Naive thymus-derived CD4-positive, alpha-beta T cell (primary cell): ENCODE results near the gene A4GALT. TPM values are rescaled to one million over a fixed set of nuclear protein-coding genes. Genes with fewer than 3 reads are reported as not detected.

Source experiments
- ATAC-seq: fragments of 150-1000 bp; cut with Tn5 transposase; 2 replicates; pipeline ENCODE4 v1.10.0; 2021; ENCODE audit warnings: mild to moderate bottlenecking, moderate library complexity
- CTCF ChIA-PET: fragments of 350-600 bp; sonication (Branson Sonifier 250); formaldehyde crosslinking; loops from one replicate; lab custom pipeline; 2021; ENCODE audit warnings: antibody characterized with exemption; lab: Charles Lee
- POLR2A ChIA-PET: fragments of 350-600 bp; sonication (Branson Sonifier 250); formaldehyde crosslinking; loops from one replicate; lab custom pipeline; 2021; ENCODE audit warnings: antibody characterized with exemption, inconsistent platforms; lab: Charles Lee
- DNase-seq, 9 donors: peaks; one replicate each; pipeline versions ENCODE4 v3.0.0 to v3.0.0-alpha.2; 2020 to 2022; ENCODE audit warnings: mixed read lengths in 1 of 9
- H3K27ac ChIP-seq: one replicate; pipeline ENCODE4 v1.7.0; 2013; ENCODE audit warnings: mild to moderate bottlenecking, low read depth, low read length, moderate library complexity
- H3K27me3 ChIP-seq, 2 donors: one replicate each; pipeline ENCODE4 v1.7.0; 2013; ENCODE audit warnings: low read length in 2 of 2, mild to moderate bottlenecking in 2 of 2, moderate library complexity in 2 of 2; ENCODE audit not compliant: control insufficient read depth in 2 of 2, insufficient read depth in 2 of 2
- H3K36me3 ChIP-seq, 3 experiments: 1 replicate in 2 of 3; 2 replicates in 1 of 3; pipeline ENCODE4 v1.7.0; 2013; ENCODE audit warnings: low read length in 3 of 3, mild to moderate bottlenecking in 3 of 3, moderate library complexity in 1 of 3; ENCODE audit not compliant: insufficient read depth in 3 of 3, control insufficient read depth in 2 of 3
- H3K4me1 ChIP-seq, 2 donors: one replicate each; pipeline ENCODE4 v1.7.0; 2013; ENCODE audit warnings: low read length in 2 of 2, mild to moderate bottlenecking in 2 of 2, moderate library complexity in 1 of 2; ENCODE audit not compliant: control insufficient read depth in 2 of 2, insufficient read depth in 2 of 2
- H3K4me3 ChIP-seq: 2 replicates; pipeline ENCODE4 v1.7.0; 2013; ENCODE audit warnings: mild to moderate bottlenecking, low read length
- H3K9me3 ChIP-seq, 3 experiments: 1 replicate in 2 of 3; 2 replicates in 1 of 3; pipeline ENCODE4 v1.7.0; 2013; ENCODE audit warnings: low read length in 3 of 3; ENCODE audit not compliant: control insufficient read depth in 2 of 3
- H3K27ac Mint-ChIP-seq, 9 donors: one replicate each; pipeline ENCODE4 v1.8.0; 2020 to 2022; ENCODE audit warnings: mixed read lengths in 9 of 9, mild to moderate bottlenecking in 8 of 9, moderate library complexity in 5 of 9, inconsistent platforms in 2 of 9
- H3K27me3 Mint-ChIP-seq, 5 donors: one replicate each; pipeline ENCODE4 v1.8.0; 2021 to 2022; ENCODE audit warnings: mixed read lengths in 5 of 5, mild to moderate bottlenecking in 1 of 5
- H3K36me3 Mint-ChIP-seq, 5 donors: one replicate each; pipeline ENCODE4 v1.8.0; 2020 to 2022; ENCODE audit warnings: mixed read lengths in 5 of 5, mild to moderate bottlenecking in 3 of 5, inconsistent platforms in 1 of 5
- H3K4me1 Mint-ChIP-seq, 7 donors: one replicate each; pipeline ENCODE4 v1.8.0; 2020 to 2022; ENCODE audit warnings: mixed read lengths in 7 of 7, mild to moderate bottlenecking in 3 of 7, inconsistent platforms in 1 of 7
- H3K4me3 Mint-ChIP-seq, 10 donors: one replicate each; pipeline ENCODE4 v1.8.0; 2020 to 2022; ENCODE audit warnings: mild to moderate bottlenecking in 10 of 10, mixed read lengths in 10 of 10, moderate library complexity in 6 of 10, inconsistent platforms in 2 of 10
- H3K9me3 Mint-ChIP-seq, 11 donors: one replicate each; pipeline ENCODE4 v1.8.0; 2020 to 2022; ENCODE audit warnings: mixed read lengths in 11 of 11, mild to moderate bottlenecking in 4 of 11, inconsistent platforms in 1 of 11, moderate library complexity in 1 of 11
- intact Hi-C, 2 donors: fragments of 100-400 bp; cut with micrococcal nuclease; formaldehyde crosslinking; loops; one replicate each; pipeline ENCODE4 v1.15.1; 2023
- polyA plus RNA-seq, 2 donors: library from polyadenylated mRNA; unstranded; fragments of 300-500 nt; fragmentation: Illumina TruSeq; gene quantifications; one replicate each; pipeline ENCODE4 v1.2.3, GENCODE V29; 2021
- total RNA-seq, 6 experiments: library from RNA in 5 of 6; stranded (reverse) in 5 of 6; gene quantifications; 1 replicate in 5 of 6; 2 replicates in 1 of 6; pipeline ENCODE4 v1.2.3 and lab custom pipeline; 2021 to 2026

A4GALT gene
- total and polyA plus RNA-seq, 7 experiments from 2014 or later, result not detected

DNA sequence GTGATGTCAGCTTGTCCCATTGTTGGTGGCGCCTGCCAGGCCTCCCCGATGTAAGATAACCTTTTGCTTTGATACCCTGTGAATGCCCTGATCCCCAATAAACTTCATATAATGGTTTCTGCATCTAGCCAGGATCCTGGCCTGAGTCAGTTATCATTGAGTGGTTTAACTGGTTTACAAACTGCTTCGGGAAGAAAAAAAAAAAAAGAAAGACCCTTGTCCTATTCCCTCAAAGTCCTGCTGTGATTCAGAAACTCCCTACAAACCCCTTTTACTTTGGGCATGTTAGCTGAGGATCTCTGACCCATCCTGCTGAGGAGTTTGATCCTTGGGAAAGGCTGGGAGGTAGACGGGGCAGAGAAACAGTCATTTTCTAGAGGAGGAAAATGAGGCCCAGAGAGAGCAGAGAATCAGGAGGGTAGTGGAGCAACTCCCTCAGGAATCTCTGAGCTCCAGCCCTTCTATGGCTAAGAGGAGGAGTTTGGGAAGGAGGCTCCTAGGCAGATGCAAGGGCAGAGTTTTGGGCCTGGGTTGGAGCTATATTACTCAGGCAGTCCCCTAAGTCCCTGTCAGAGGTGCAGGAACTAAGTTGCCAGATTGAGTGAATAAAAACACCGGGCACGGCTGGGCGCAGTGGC lies 66.1 kb downstream of the A4GALT start:
- H3K4me3 ChIP-seq, result no peak overlapping the region
- peaks cover 0 to 5% (median 0%) of the 10 kb centered on the region in 5 donors for H3K27me3 Mint-ChIP-seq
- no peaks in the 10 kb centered on the region for H3K9me3 ChIP-seq
- no peak overlapping the region for H3K27ac ChIP-seq
- no peaks in the 10 kb centered on the region for H3K36me3 Mint-ChIP-seq
- POLR2A ChIA-PET, result interaction anchor here (0.7 kb wide), 1 partner anchor 28 kb away, joined by 3 read pairs; no protein-coding TSS in a partner anchor
- H3K4me3 Mint-ChIP-seq, result peak overlapping the region in 2 of 10 donors; percentile 36 to 41
- no peak overlapping the region for H3K27ac Mint-ChIP-seq
- CTCF ChIA-PET, result interaction anchor here (1.0 to 1.7 kb wide), 2 partner anchors 9 to 29 kb away, joined by 3 read pairs; no protein-coding TSS in a partner anchor
- H3K36me3 ChIP-seq, result no peaks in the 10 kb centered on the region
- ATAC-seq (no peak), DNase-seq (no peak)
- peaks cover 0 to 1% (median 0%) of the 10 kb centered on the region in 7 donors for H3K4me1 Mint-ChIP-seq
- intact Hi-C loops, result loop anchor here in 1 of 2 donors (5.0 kb wide), 1 partner anchor 533 kb away; the partner anchor contains the start of gene TTLL12
- H3K4me1 ChIP-seq, result peaks cover 0 to 3% of the 10 kb centered on the region in 2 donors
- no peaks in the 10 kb centered on the region for H3K9me3 Mint-ChIP-seq
- H3K27me3 ChIP-seq, result no peaks in the 10 kb centered on the region

DNA sequence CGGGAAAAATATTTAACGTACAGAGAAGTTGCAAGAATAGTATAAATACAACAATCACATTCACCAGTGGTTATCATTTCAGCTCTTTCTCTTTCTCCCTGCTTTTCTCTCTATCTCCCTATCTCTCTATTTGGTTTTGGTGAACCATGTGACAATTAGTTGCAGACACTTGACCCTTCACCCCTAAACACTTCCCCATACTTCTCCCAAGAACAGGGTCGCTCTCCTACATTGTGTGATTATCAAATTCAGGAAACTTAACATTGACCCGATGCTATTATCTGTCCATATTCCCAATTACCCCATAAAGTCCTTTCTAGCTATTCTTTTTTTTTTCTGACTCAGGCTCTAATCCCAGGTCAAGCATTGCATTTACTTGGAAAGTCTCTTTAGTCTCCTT lies 66.7 kb downstream of the A4GALT start:
- peaks cover 0 to 1% (median 0%) of the 10 kb centered on the region in 7 donors for H3K4me1 Mint-ChIP-seq
- no peak overlapping the region for H3K27ac ChIP-seq
- intact Hi-C loops, result loop anchor here in 1 of 2 donors (5.0 kb wide), 1 partner anchor 533 kb away; the partner anchor contains the start of gene TTLL12
- H3K9me3 ChIP-seq, result no peaks in the 10 kb centered on the region
- ChIA-PET CTCF (interaction anchor here (0.6 to 1.7 kb wide), 3 partner anchors 9 to 836 kb away, joined by 3 read pairs; no protein-coding TSS in a partner anchor), POLR2A (interaction anchor here (0.7 to 1.5 kb wide), 2 partner anchors 28 to 39 kb away, joined by 3 to 7 read pairs; partner anchors contain the start of gene POLDIP3)
- peak overlapping the region in 1 of 9 donors; percentile 28 for H3K27ac Mint-ChIP-seq
- H3K36me3 ChIP-seq, result no peaks in the 10 kb centered on the region
- H3K9me3 Mint-ChIP-seq, result no peaks in the 10 kb centered on the region
- no peak overlapping the region for H3K4me3 ChIP-seq
- DNase-seq (no peak), ATAC-seq (no peak)
- peaks cover 0 to 3% of the 10 kb centered on the region in 2 donors for H3K4me1 ChIP-seq
- no peaks in the 10 kb centered on the region for H3K36me3 Mint-ChIP-seq
- H3K27me3 Mint-ChIP-seq, result peaks cover 0 to 5% (median 0%) of the 10 kb centered on the region in 5 donors
- H3K4me3 Mint-ChIP-seq, result peak overlapping the region in 3 of 10 donors; percentile 0 to 54 (median 36)
- H3K27me3 ChIP-seq, result no peaks in the 10 kb centered on the region

DNA sequence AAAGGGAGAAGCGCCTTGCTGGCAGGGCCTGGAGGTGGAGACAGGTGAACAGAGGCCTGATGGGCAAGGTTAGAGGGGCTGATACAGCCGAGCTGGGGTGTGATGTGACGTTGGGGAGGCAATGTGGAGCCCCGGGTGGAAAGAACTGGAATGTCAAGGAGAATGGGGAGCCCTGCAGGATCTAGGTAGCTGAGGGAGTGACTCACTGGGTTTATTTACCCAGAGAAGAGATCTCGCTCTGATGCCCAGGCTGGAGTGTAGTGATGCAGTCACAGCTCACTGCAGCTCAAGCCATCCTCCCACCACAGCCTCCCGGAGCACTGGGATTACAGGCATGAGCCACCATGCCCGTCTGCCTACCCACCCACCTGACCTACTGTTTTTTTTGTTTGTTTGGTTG lies 69.5 kb downstream of the A4GALT start:
- CTCF ChIA-PET, result no interaction called here
- peak overlapping the region in 7 of 10 donors; percentile 10 to 98 (median 32) for H3K4me3 Mint-ChIP-seq
- peaks cover 0 to 24% (median 17%) of the 10 kb centered on the region in 7 donors for H3K4me1 Mint-ChIP-seq

DNA sequence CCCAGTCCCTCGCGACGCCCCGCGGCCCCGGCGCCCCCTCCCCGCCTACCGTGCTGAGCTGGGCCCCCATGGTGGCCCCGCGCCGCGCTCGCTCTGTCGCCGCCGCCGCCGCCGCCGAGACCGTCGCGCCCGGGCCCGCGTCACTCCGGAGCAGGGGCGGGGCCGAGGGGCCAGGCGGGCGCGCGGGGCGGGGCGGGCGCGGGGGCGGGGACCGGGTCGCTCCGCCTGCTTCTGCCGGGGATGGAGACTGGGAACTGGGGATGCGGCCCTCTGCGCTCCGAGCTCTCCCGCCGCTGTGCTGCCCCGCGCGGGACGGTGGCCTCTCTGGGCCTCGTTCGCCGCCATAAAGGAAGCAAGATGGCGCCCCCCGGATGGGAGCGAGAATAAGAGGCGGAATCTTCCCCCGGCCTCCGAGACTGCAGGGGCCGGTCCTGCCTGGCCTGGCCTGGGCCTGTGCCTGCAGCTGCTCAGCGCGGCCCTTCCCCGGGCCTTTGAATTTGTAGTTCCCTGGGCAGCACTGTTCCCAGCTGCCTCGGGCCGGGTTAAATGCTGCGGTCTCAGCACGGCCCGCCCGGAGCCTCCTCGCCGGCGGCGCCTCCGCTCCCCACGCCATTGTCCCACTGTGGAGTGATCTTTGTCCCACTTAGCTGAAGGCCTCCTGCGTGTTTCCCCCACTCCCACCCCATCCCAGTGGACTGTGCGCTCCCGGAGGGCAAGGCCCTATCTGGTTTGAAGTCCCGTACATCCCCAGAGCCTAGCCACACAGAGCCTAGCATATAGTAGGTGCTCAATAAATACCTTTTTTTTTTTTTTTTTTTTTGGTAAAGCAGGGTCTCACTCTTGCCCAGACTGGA lies 71.2 kb downstream of the A4GALT start, which contains the start of gene CYB5R3:
TSS of gene CYB5R3 (minus strand) at position 147 of the 854 bp plus-strand sequence. CDS start at position 70, 77 bp downstream.
- peak within 1 kb of the TSS; percentile 84 for H3K27ac ChIP-seq
- Mint-ChIP-seq H3K27ac (peak within 1 kb of the TSS; percentile 91 to 100 (median 98)), H3K9me3 (peaks cover 0 to 4% (median 0%) of the 10 kb centered on the region in 11 donors), H3K4me1 (peaks cover 7 to 38% (median 28%) of the 10 kb centered on the region in 7 donors), H3K27me3 (peaks cover 0 to 2% (median 0%) of the 10 kb centered on the region in 5 donors), H3K36me3 (peaks cover 0 to 1% (median 0%) of the 10 kb centered on the region in 5 donors), H3K4me3 (peak within 1 kb of the TSS; percentile 91 to 100 (median 98))
- peaks cover 11 to 16% of the 10 kb centered on the region in 2 donors for H3K4me1 ChIP-seq
- H3K4me3 ChIP-seq, result peak within 1 kb of the TSS; percentile 77
- H3K9me3 ChIP-seq, result no peaks in the 10 kb centered on the region
- ChIA-PET POLR2A (interaction anchor here (0.6 to 3.5 kb wide), 8 partner anchors 10 to 651 kb away, joined by 3 to 19 read pairs (median 4); partner anchors contain the start of genes POLDIP3 and WBP2NL), CTCF (interaction anchor here (1.2 to 1.5 kb wide), 2 partner anchors 14 to 28 kb away, joined by 3 to 5 read pairs; no protein-coding TSS in a partner anchor)
- ATAC-seq (peak; percentile 89), DNase-seq (peak; percentile 59 to 84 (median 76))
- peaks cover 0 to 4% (median 0%) of the 10 kb centered on the region in 3 experiments for H3K36me3 ChIP-seq
- intact Hi-C loops, result loop anchor here (1.0 to 5.0 kb wide), 6 partner anchors 13 to 538 kb away; partner anchors contain the start of genes POLDIP3 (in 1 of the 2) and TTLL12 (in 1 of the 2)
- H3K27me3 ChIP-seq, result no peaks in the 10 kb centered on the region

More for the DNA sequence above, 69.5 kb downstream of the A4GALT start:
- POLR2A ChIA-PET, result no interaction called here
- Mint-ChIP-seq H3K27me3 (peaks cover 0 to 5% (median 0%) of the 10 kb centered on the region in 5 donors), H3K9me3 (peaks cover 0 to 4% (median 0%) of the 10 kb centered on the region in 11 donors), H3K27ac (peak overlapping the region in 5 of 9 donors; percentile 23 to 89 (median 57)), H3K36me3 (peaks cover 0 to 1% (median 0%) of the 10 kb centered on the region in 5 donors)
- intact Hi-C loops, result loop anchor here in 1 of 2 donors (5.0 kb wide), 1 partner anchor 536 kb away; the partner anchor contains the start of gene TTLL12
- Histone ChIP-seq H3K27me3 (no peaks in the 10 kb centered on the region), H3K27ac (no peak overlapping the region), H3K4me1 (peaks cover 11 to 16% of the 10 kb centered on the region in 2 donors), H3K9me3 (no peaks in the 10 kb centered on the region), H3K4me3 (no peak overlapping the region), H3K36me3 (peaks cover 0 to 4% (median 0%) of the 10 kb centered on the region in 3 experiments)
- ATAC-seq (no peak), DNase-seq (no peak)

DNA sequence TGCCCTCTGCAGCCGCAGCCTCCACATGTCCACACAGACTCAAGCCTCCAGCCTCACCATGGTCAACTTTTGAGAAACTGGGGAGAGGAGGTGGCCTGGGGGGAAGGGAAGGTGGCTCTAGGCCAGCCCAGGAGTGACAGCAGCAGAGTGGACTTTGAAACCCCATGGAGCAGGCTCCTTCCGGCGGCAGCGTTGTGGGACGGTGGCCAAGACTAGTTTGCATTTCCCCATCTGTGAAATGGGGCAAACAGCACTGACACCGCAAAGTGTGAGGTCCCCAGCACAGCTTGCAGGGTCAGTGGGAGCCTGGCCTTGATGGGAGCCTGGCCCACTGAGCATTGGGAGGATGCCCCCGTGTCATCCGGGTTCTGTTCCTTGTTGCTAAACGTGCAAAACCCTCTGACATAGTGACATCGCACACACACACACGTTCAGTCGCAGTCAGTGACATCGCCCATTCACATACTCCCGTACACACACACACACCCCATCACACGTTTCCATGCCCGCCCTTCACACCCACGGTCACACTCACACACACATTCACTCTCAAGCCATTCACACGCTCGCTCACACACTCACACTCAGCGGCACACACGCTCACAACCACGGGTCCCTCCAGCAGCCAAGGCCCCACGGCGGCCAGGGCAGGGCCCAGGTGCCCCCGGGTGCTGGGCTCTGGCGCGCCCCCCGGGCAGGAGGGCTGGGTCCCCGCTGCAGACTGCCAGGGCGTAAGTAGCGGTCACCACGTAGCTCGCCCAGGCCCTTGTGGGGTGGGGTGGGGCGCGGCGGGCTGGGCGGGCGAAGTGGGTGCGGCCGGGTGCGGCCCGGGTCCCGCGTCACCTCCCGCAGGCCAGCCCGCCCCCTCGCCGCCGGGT lies 72.1 kb downstream of the A4GALT start:
- POLR2A ChIA-PET, result interaction anchor here (0.6 to 3.5 kb wide), 6 partner anchors 9 to 650 kb away, joined by 3 to 19 read pairs (median 4); partner anchors contain the start of genes POLDIP3 and WBP2NL
- peak; percentile 77 for ATAC-seq
- DNase-seq, result peak in 7 of 9 donors; percentile 29 to 54 (median 51)
- Mint-ChIP-seq H3K4me1 (peaks cover 12 to 43% (median 34%) of the 10 kb centered on the region in 7 donors), H3K4me3 (peak overlapping the region; percentile 91 to 100 (median 98)), H3K27me3 (no peaks in the 10 kb centered on the region), H3K27ac (peak overlapping the region; percentile 91 to 100 (median 98)), H3K36me3 (peaks cover 0 to 1% (median 0%) of the 10 kb centered on the region in 5 donors), H3K9me3 (peaks cover 0 to 4% (median 0%) of the 10 kb centered on the region in 11 donors)
- Histone ChIP-seq H3K9me3 (no peaks in the 10 kb centered on the region), H3K27ac (peak overlapping the region; percentile 84), H3K27me3 (no peaks in the 10 kb centered on the region), H3K36me3 (peaks cover 0 to 4% (median 0%) of the 10 kb centered on the region in 3 experiments), H3K4me3 (peak overlapping the region; percentile 77), H3K4me1 (peaks cover 11 to 16% of the 10 kb centered on the region in 2 donors)
- intact Hi-C loops, result loop anchor here (1.0 to 2.0 kb wide), 5 partner anchors 14 to 66 kb away; partner anchors contain the start of gene POLDIP3 (in 1 of the 2)
- CTCF ChIA-PET, result interaction anchor here (1.2 to 1.5 kb wide), 2 partner anchors 15 to 27 kb away, joined by 3 to 5 read pairs; no protein-coding TSS in a partner anchor
